SIG-M5 treated with dmso at 0.1 percent for 504 hours (cell line): ENCODE data around the gene SBNO2.
A peak's percentile ranks its signal among the peaks of the same experiment; 100 is the strongest.
"Not testable (repeated sequence)": the region's sequence is repeated elsewhere in the genome, so short reads cannot be mapped to it uniquely, and the experiment has no call there.

ENCODE experiments used
- DNase-seq: peaks from one replicate; lab custom pipeline; 2025; ENCODE audit not compliant: unreplicated experiment; lab: John Stamatoyannopoulos, UW

The SBNO2 gene

GRCh38 chr19:1206864-1207450 is 32.9 kb upstream of the SBNO2 start:
- DNase-seq = peak; percentile 61

- no peak for DNase-seq
These were observed 32.2 kb upstream of the SBNO2 start for GRCh38 chr19:1206150-1206863.

DNA sequence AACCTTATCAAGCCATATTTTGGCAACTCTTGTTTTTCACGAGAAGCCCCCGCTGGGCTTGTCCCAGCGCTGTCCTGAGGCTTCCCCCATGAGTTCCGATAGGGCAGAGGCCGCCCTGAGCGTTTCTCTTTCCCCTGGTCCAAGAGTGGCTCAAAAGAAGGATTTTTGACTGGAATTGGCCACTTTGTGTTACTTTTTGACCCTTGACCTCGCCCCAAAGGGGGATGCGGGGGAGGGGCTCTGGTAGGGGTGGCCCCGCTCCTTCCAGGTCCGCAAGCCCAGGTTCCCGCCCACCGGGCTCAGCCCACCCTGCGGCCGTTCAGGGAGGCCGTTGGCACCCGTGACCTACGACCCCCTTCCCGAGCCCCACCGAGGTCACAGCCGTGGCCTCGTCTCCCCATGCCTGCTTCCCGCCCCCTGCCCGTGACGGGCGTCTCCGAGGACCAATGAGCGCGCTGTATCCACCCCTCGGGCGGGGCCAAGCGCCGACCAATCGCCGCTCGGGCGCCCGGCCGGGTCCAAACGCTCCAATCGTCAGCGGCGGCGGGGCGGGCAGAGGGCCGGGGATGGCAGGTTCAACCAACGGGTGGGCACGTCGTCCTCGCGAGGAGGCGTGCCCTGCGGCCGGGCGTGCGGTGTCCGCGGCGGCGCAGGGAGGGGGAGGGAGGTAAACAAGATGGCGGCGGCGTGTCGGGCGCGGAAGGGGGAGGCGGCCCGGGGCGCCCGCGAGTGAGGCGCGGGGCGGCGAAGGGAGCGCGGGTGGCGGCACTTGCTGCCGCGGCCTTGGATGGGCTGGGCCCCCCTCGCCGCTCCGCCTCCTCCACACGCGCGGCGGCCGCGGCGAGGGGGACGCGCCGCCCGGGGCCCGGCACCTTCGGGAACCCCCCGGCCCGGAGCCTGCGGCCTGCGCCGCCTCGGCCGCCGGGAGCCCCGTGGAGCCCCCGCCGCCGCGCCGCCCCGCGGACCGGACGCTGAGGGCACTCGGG is 31.3 kb upstream of the SBNO2 start, which contains the start of gene STK11:
Gene STK11, plus strand, starts transcription at position 665 of the 986 bp plus-strand sequence. CDS start 1,136 bp downstream, outside the sequence.
- peak; percentile 93 for DNase-seq

DNA sequence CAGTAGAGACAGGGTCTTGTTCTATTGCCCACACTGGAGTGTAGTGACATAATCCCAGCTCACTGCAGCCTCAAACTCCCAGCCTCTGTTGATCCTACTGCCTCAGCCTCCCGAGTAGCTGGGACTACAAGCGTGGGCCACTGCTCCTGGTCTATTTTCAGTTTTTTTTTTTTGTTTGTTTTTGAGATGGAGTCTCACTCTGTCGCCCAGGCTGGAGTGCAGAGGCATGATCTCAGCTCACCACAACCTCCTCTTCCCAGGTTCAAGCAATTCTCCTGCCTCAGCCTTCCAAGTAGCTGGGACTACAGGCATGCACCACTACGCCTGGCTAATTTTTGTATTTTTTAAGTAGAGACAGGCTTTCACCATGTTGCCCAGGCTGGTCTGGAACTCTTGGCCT is 26.5 kb upstream of the SBNO2 start:
- DNase-seq = not testable (repeated sequence)

DNA sequence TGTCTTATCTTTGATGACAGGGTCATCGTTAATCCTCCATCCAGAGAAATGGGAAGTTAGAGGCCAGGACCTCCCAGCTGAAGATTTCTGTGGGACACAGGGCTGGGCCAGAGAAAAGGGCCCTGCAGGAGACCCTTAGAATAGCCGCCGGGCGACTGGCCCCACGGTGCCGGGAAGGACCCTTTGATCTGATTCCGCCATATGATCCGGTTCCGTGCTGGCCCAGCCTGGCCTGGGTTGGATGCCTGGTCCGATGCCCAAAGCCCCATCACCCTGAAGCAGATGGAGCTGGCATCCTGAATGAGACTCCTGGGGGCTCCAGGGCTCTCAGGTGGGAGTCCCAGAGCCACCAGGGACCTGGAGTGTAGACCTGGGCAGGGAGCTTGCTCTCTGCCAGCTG is 25.5 kb upstream of the SBNO2 start:
- DNase-seq = no peak

GRCh38 chr19:1189419-1189818 is 15.4 kb upstream of the SBNO2 start:
- no peak for DNase-seq

DNA sequence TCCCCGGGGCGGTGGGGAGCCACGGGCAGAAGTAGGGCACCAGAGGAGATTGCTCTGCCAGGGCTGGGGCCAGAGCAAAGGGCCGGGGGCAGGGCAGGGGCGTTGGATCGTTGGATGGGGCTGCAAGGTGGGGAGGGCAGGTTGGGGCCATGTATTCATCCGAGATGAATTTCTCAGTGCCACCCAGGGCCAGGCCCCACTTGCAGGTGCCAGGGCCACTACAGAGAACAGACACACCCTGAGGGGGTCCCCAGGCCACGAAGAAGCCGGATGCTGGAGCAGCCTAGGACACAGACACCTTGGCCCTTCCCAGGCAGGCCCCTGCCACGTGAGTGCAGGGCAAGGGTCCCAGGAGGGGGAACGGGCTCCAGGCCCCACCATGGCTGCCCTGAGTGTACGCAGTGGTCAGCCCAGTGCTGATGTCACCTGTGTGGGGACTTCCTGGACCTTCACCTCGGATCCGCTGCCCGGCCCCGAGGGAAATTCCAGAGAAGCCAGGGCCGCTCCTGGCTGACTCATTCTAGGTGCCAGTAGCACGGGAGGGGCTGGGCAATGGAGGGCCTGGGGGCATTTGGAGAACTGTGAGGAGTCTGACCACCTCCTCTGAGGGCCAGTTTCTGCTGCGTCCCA is 9.6 kb upstream of the SBNO2 start:
- peak; percentile 24 for DNase-seq

DNA sequence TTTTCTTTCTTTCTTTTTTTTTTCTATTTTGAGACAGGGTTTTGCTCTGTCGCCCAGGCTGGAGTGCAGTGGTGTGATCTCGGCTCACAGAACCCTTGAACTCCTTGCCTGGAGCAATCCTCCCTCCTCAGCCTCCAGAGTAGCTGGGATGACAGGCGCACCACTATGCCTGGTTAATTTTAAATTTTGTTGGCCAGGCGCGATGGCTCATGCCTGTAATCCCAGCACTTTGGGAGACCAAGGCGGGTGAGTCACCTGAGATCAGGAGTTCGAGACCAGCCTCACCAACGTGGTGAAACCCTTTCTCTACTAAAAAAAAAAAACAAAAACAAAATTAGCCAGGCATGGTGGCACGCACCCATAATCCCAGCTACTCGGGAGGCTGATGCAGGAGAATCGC is 8.7 kb upstream of the SBNO2 start:
- DNase-seq = no peak

DNA sequence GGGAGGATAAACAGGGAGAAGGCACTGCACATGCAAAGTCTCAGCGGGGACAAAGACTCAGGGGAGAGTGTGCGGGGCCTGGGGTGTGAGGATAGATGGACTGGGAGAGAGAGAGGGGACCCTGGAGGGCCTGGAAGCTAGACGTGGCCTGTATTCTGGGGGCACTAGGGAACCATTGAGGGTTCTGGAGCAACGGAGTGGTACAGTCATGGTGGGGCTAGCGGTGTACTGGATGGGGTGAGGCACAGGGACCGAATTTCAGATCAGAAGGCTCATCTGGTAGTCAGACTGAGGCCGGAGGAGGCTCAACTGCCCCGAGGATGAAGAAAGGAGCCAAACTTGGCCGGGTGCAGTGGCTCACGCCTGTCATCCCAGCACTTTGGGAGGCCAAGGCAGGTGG is 8.0 kb upstream of the SBNO2 start:
- DNase-seq = no peak

DNA sequence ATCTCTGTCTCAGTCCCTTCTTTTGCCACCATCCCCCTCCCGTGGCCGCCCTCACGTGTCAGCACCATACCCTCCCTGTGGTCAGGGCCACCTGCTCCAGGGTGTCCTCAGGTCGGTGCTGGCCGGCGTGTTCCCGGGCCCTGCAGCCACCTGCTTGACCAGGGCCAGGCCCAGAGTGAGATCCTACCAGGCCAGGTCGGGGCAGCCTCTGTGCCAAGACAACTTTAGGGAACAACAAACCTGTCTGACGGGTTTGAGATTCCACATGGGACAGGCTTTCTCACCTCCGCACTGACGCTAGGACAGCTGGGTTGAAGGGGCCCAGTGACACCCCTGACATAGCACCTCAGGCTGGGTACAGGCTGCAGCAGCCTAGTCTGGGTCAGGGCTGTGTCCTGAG is 7.5 kb upstream of the SBNO2 start:
- no peak for DNase-seq

GRCh38 chr19:1177322-1178114 is 3.5 kb upstream of the SBNO2 start:
- DNase-seq = peak; percentile 84

DNA sequence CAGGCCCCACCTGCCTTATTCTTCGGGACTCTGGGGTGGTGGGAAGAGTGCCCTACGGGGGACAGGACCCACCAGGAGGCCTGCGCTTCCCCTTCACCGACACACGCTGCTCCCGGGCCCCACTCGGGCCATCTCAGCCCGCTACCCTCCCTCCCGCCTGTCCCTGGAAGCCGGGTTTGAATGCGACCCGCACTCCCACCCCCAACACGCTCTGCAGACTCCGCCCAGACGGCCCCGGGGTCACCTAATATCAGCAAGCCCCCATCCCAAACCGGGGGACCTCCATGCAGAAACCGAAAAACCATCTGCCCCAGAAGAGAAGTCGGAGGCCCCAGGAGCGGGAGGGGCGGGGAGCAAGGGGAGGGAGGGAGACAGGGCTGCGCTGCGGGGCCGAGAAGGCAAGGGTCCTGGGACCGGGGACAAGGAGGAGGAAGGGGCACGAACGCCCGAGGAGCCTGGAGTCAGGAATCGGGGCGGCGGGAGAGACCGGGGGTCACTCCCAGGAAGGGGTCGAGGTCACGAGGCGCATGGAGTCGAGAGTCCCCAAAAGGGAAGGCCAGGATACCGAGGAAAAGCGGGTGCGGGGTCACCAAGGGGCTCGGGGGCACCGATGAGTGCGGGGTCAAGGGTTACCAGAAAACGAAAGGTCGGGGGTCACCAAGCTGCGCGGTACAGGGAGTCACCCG is 766 bp downstream of the SBNO2 start:
- no peak for DNase-seq

GRCh38 chr19:1172353-1173158 is 1.5 kb downstream of the SBNO2 start:
- DNase-seq = no peak

DNA sequence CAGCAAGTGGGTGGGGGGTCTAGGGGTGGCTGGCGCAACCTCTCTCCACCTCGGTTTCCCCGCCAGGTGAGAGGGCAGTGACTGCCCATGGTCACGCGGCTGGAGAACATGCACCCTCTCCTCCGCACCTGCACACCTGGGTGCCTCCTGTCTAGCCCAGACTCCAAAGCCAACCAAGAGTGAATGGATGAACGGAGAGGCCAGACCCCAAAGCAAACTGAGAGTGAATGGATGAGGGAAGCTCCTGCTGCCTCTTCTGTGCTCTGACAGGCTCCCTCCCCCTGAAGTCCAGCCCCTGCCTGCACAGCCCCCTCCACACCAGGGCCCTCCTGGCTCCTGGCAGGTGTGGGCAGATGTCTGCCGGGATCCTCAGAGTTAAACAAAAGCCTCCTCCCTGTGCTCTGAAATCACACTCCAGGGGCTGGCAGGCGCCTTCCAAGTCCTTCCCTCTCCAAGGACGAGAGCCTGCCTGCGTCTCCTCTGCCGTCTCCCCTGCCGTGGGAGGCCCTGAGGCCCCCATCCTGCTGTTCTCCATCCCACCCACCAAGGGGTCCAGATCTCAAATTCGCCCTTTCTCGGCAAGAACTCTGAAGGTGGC is 2.2 kb downstream of the SBNO2 start:
- DNase-seq = no peak

GRCh38 chr19:1170938-1171754 is 2.9 kb downstream of the SBNO2 start:
- no peak for DNase-seq

DNA sequence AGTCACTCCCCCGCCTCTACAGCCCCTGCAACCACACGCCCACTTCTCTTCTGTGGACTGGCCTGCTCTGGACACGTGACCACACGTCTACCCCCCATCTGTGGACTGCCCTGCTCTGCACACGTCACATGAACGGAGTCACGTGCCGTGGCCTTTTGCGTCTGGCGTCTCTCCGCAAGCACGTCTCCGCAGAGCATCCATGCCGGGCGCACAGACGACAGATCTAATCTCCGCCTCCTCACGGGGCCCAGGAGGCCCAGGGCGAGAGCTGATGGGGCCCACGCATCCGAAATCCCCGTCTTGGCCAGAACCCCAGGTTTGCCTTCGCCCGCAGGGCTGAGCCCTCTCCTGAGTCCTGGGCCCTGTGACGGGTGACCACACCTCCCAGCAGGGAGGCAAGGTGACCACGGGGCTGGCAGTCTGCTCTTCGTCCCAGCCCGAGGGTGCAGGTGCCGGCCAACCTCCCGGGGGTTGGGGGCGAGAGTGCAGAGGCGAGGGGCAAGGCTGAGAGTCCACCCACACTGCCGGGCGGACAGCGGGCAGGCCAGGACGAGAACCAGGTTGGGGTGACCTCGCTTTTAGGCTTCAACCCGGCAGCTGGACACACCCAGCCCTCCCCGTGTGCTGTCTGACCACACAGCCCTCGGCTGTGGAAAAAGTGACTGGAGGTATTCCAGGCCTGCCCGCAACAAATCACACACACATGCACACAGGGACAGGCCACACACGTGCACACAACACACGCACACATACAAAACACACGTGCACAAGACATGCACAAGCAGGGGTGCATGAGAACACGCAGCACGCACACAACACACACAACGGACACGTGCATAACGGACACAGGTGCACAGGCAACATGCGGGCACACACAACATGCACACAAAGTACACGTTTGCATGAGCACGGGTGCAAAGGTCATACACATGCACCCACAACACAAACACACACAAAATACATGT is 3.9 kb downstream of the SBNO2 start:
- DNase-seq = no peak

- no peak for DNase-seq
These were observed 4.7 kb downstream of the SBNO2 start for GRCh38 chr19:1169411-1169791.
